GM12892 (cell line): Measurements from ENCODE around the gene GNB1L.

Source experiments
- DNase-seq: peaks from one replicate; pipeline ENCODE4 v3.0.0; 2011; ENCODE audit not compliant: insufficient read length
- FAIRE-seq: peaks from 2 replicates; lab custom pipeline; 2011; peaks lifted over from hg19 to GRCh38; lab: Jason Lieb, UNC
- POLR2A ChIP-seq: IDR thresholded peaks from 2 replicates; pipeline ENCODE4 v1.6.1; 2011; ENCODE audit warnings: low read depth, low read length, control low read depth
- POLR2AphosphoS5 ChIP-seq: IDR thresholded peaks from 2 replicates; pipeline ENCODE4 v1.6.1; 2011; ENCODE audit warnings: low read depth, low read length, control low read depth
- TAF1 ChIP-seq: IDR thresholded peaks from 2 replicates; pipeline ENCODE4 v1.6.1; 2011; ENCODE audit warnings: low read depth, mild to moderate bottlenecking, control low read depth, low read length, borderline replicate concordance

GNB1L gene

GRCh38 chr22:19737846-19738663, 116.6 kb downstream of the GNB1L start:
- TF ChIP-seq POLR2AphosphoS5 (no peak), TAF1 (no peak), POLR2A (no peak)
- DNase-seq (no peak), FAIRE-seq (no peak)

GRCh38 chr22:19735665-19736510, 118.8 kb downstream of the GNB1L start:
- FAIRE-seq (no peak), DNase-seq (no peak)
- TF ChIP-seq POLR2A (no peak), TAF1 (no peak), POLR2AphosphoS5 (no peak)

- no peak for DNase-seq
- FAIRE-seq, result no peak
- TF ChIP-seq POLR2A, result no peak
- no peak for TF ChIP-seq POLR2AphosphoS5
- TF ChIP-seq TAF1, result no peak
Observed at GRCh38 chr22:19734837-19735382, 119.8 kb downstream of the GNB1L start.

- DNase-seq (no peak), FAIRE-seq (no peak)
- TF ChIP-seq POLR2AphosphoS5 (no peak), TAF1 (no peak), POLR2A (no peak)
Observed at GRCh38 chr22:19734163-19734562, 120.5 kb downstream of the GNB1L start.

GRCh38 chr22:19733755-19734154, 120.9 kb downstream of the GNB1L start:
- no peak for TF ChIP-seq POLR2AphosphoS5
- TF ChIP-seq POLR2A, result no peak
- TF ChIP-seq TAF1, result no peak

More at GRCh38 chr22:19733755-19734154, 120.9 kb downstream of the GNB1L start:
- no peak for DNase-seq
- no peak for FAIRE-seq
